K562 (cell line): ENCODE data around the gene PLPPR4. TPM values are rescaled to one million over a fixed set of nuclear protein-coding genes. Genes with fewer than 3 reads are reported as not detected.

ENCODE experiments used
- ATAC-seq: fragments of 200-7000 bp; cut with Tn5 transposase; 3 replicates; pipeline ENCODE4 v1.9.1; 2020; ENCODE audit warnings: moderate library complexity
- BruUV-seq: library from RNA; stranded (reverse); fragments of 400-500 nt; replicated peaks from 2 replicates; lab custom pipeline; 2021; lab: Mats Ljungman, UMichigan
- CTCF ChIA-PET: fragments of 300-600 bp; formaldehyde crosslinking; extraction: SDS; loops from one replicate; lab custom pipeline; 2021; ENCODE audit warnings: low intra/inter-chr PET ratio; lab: Yijun Ruan, JAX
- POLR2A ChIA-PET: fragments of 300-600, 350-650 bp; sonication (Branson Sonifier 250); formaldehyde crosslinking; extraction: SDS; loops from one replicate; lab custom pipeline; 2021; ENCODE audit warnings: antibody characterized with exemption, inconsistent platforms; lab: Yijun Ruan, JAX
- DNase-seq, 4 experiments: peaks; one replicate each; pipeline versions ENCODE4 v3.0.0 to v3.0.0-alpha.2; 2011 to 2018; ENCODE audit warnings: low spot score in 3 of 4, mixed read lengths in 3 of 4; ENCODE audit errors: extremely low read depth in 1 of 4
- FAIRE-seq: peaks from 2 replicates; lab custom pipeline; 2011; peaks lifted over from hg19 to GRCh38; lab: Jason Lieb, UNC
- H2AFZ ChIP-seq: 2 replicates; pipeline ENCODE4 v1.6.0; 2011; ENCODE audit warnings: low read depth, low read length, control low read depth, inconsistent platforms
- H3K27ac ChIP-seq: fragments of 200-600 bp; 3 replicates; pipeline ENCODE4 v1.8.0; 2011; ENCODE audit warnings: low read depth, mild to moderate bottlenecking, control low read depth, inconsistent platforms, low read length, moderate library complexity, mixed read lengths; ENCODE audit errors: extremely low read depth
- H3K27me3 ChIP-seq, 2 experiments: fragments of 300-600 bp in 1 of 2; 2 replicates in 1 of 2; 3 replicates in 1 of 2; pipeline versions ENCODE4 v1.6.0 to v1.8.0; 2011; ENCODE audit warnings: inconsistent platforms in 2 of 2, low read length in 2 of 2, mild to moderate bottlenecking in 1 of 2, mixed read lengths in 1 of 2, moderate library complexity in 1 of 2; ENCODE audit not compliant: control insufficient read depth in 2 of 2, insufficient read depth in 2 of 2
- H3K36me3 ChIP-seq: fragments of 300-600 bp; 3 replicates; pipeline ENCODE4 v1.8.0; 2011; ENCODE audit warnings: mild to moderate bottlenecking, low read length, inconsistent platforms; ENCODE audit not compliant: control insufficient read depth, insufficient read depth
- H3K4me1 ChIP-seq, 2 experiments: fragments of 200-600 bp in 1 of 2; replicated peaks in 1 of 2; 2 replicates in 1 of 2; 3 replicates in 1 of 2; pipeline versions ENCODE4 v1.5.1 to v1.8.0; 2011; ENCODE audit warnings: inconsistent platforms in 2 of 2, low read length in 2 of 2, mild to moderate bottlenecking in 1 of 2, mixed read lengths in 1 of 2, moderate library complexity in 1 of 2; ENCODE audit not compliant: control insufficient read depth in 2 of 2, insufficient read depth in 2 of 2
- H3K4me2 ChIP-seq: 2 replicates; pipeline ENCODE4 v1.6.1; 2011; ENCODE audit warnings: low read length, control low read depth, inconsistent platforms, mixed read lengths; ENCODE audit not compliant: insufficient read depth
- H3K4me3 ChIP-seq: fragments of 200-600 bp; sonication (generic), shearing (Covaris generic); 2 replicates; pipeline ENCODE4 v1.5.1; 2016; ENCODE audit warnings: control low read depth, inconsistent platforms
- H3K79me2 ChIP-seq: fragments of 200-600 bp; 3 replicates; pipeline ENCODE4 v1.8.0; 2011; ENCODE audit warnings: low read length, inconsistent platforms; ENCODE audit not compliant: control insufficient read depth, insufficient read depth
- H3K9ac ChIP-seq, 2 experiments: 2 replicates each; pipeline versions ENCODE4 v1.6.0 to v1.6.1; 2011; ENCODE audit warnings: low read depth in 2 of 2, low read length in 2 of 2, control low read depth in 1 of 2, inconsistent platforms in 1 of 2, mild to moderate bottlenecking in 1 of 2, mixed read lengths in 1 of 2; ENCODE audit not compliant: insufficient read depth in 1 of 2
- H3K9me1 ChIP-seq: one replicate; pipeline ENCODE4 v1.6.0; 2011; ENCODE audit warnings: inconsistent platforms, mild to moderate bottlenecking, low read length, moderate library complexity; ENCODE audit not compliant: control insufficient read depth, insufficient read depth
- H3K9me3 ChIP-seq: replicated peaks from 2 replicates; pipeline ENCODE4 v1.5.1; 2011; ENCODE audit warnings: low read depth, low read length, inconsistent platforms; ENCODE audit not compliant: control insufficient read depth, insufficient read depth
- H4K20me1 ChIP-seq: replicated peaks from 2 replicates; pipeline ENCODE4 v1.6.1; 2011; ENCODE audit warnings: low read length, inconsistent platforms, mixed read lengths; ENCODE audit not compliant: control insufficient read depth, insufficient read depth
- BRCA1 ChIP-seq, 2 experiments: fragments of 450-650 bp in 1 of 2; sonication (generic) in 1 of 2; formaldehyde crosslinking in 1 of 2; IDR thresholded peaks; 2 replicates each; pipeline versions ENCODE4 v1.5.0 to v1.6.1; 2017 to 2020; ENCODE audit warnings: mild to moderate bottlenecking in 1 of 2, missing genetic modification reagents in 1 of 2
- CBX3 ChIP-seq, 2 experiments: IDR thresholded peaks; 1 replicate in 1 of 2; 2 replicates in 1 of 2; pipeline ENCODE4 v1.6.1; 2012; ENCODE audit warnings: inconsistent platforms in 2 of 2, low read length in 2 of 2, borderline replicate concordance in 1 of 2, control low read depth in 1 of 2
- HMGXB4 ChIP-seq: sonication (generic); formaldehyde crosslinking; IDR thresholded peaks from 2 replicates; pipeline ENCODE4 v1.8.1; 2023; ENCODE audit warnings: mild to moderate bottlenecking, missing genetic modification reagents
- HNRNPLL ChIP-seq: fragments of 200-400 bp; formaldehyde crosslinking; IDR thresholded peaks from 2 replicates; pipeline ENCODE4 v1.6.1; 2017; ENCODE audit warnings: low read length, low read depth, mild to moderate bottlenecking; ENCODE audit not compliant: poor library complexity, severe bottlenecking
- MTF1 ChIP-seq: fragments of 250-450 bp; sonication (Bioruptor Pico); IDR thresholded peaks from 2 replicates; pipeline ENCODE4 v1.9.0; 2021; ENCODE audit warnings: moderate library complexity, mild to moderate bottlenecking, inconsistent platforms, borderline replicate concordance
- NR2F6 ChIP-seq: fragments of 450-650 bp; formaldehyde crosslinking; IDR thresholded peaks from 2 replicates; pipeline ENCODE4 v1.4.0; 2020; ENCODE audit warnings: mild to moderate bottlenecking
- NUFIP1 ChIP-seq: fragments of 450-650 bp; IDR thresholded peaks from 2 replicates; pipeline ENCODE4 v1.6.1; 2018; ENCODE audit not compliant: partially characterized antibody
- PURB ChIP-seq: sonication (generic); formaldehyde crosslinking; IDR thresholded peaks from 2 replicates; pipeline ENCODE4 v1.9.0; 2021; ENCODE audit warnings: low read depth, mild to moderate bottlenecking, missing genetic modification reagents
- WGBS: fragments of 100-300 bp; shearing (Covaris generic); methylation state at CpG from one replicate; pipeline ENCODE4 v1.1.6; 2016; ENCODE audit warnings: low coverage, mixed read lengths; ENCODE audit not compliant: insufficient coverage; ENCODE audit errors: missing lambda C conversion rate; 5-methylcytosine and 5-hydroxymethylcytosine counted together
- in situ Hi-C: fragments of 300-500 bp; cut with MboI; formaldehyde crosslinking; loops from 4 replicates; pipeline ENCODE4 v1.15.0; 2018; ENCODE audit warnings: inconsistent platforms, mixed read lengths
- intact Hi-C: fragments of 100-400 bp; cut with micrococcal nuclease; formaldehyde crosslinking; loops from 2 replicates; pipeline ENCODE4 v1.14.2; 2022
- polyA plus RNA-seq, 8 experiments: library from polyadenylated mRNA; depleted of rRNA in 4 of 8; stranded (reverse) in 5 of 8; unstranded in 3 of 8; fragments of >200 nt; fragmentation: Nextera tagmentation in 2 of 8; fragmentation: Illumina TruSeq in 1 of 8; extraction: Ambion mirVana in 2 of 8; extraction: Trizol in 1 of 8; gene quantifications; 2 replicates each; pipeline versions ENCODE4 v1.2.1 to v1.2.3, GENCODE V29; 2011 to 2014; ENCODE audit warnings: inconsistent platforms in 1 of 8, missing spikeins in 1 of 8
- total RNA-seq, 7 experiments: library from RNA; depleted of rRNA in 6 of 7; stranded (reverse); fragments of >200 nt in 6 of 7; fragmentation: Illumina TruSeq in 2 of 7; extraction: Trizol in 2 of 7; gene quantifications; 2 replicates each; pipeline versions ENCODE4 v1.2.1 to v1.2.3, GENCODE V29; 2011 to 2021; ENCODE audit warnings: low replicate concordance in 1 of 7

The PLPPR4 gene
- total and polyA plus RNA-seq, 9 of the 15 experiments (the other 6 are each of a cell fraction or from before 2014, with no cell fraction given): not detected

GRCh38 chr1:99352821-99353220 lies 88.5 kb downstream of the PLPPR4 start:
- Histone ChIP-seq H3K79me2 (no peaks in the 10 kb centered on the region), H2AFZ (no peak overlapping the region), H3K4me2 (no peak overlapping the region), H3K27ac (no peak overlapping the region), H4K20me1 (no peaks in the 10 kb centered on the region), H3K36me3 (no peaks in the 10 kb centered on the region), H3K27me3 (no peaks in the 10 kb centered on the region), H3K4me1 (no peaks in the 10 kb centered on the region), H3K9me1 (no peaks in the 10 kb centered on the region), H3K4me3 (no peak overlapping the region), H3K9me3 (no peaks in the 10 kb centered on the region), H3K9ac (no peak overlapping the region)
- BruUV-seq: no TSS peak
- in situ Hi-C loops: no loop called here
- no peak for DNase-seq
- no peak for ATAC-seq
- FAIRE-seq: no peak
- CTCF ChIA-PET: no interaction called here
- no peak for TF ChIP-seq NR2F6 (CRISPR knock-in tag)
- no peak for TF ChIP-seq MTF1 (CRISPR knock-in tag)
- TF ChIP-seq BRCA1 (IDR thresholded peaks at IDR 0.05): no peak
- no peak for TF ChIP-seq BRCA1 (CRISPR knock-in tag; IDR thresholded peaks at IDR 0.05)
- no peak for TF ChIP-seq HMGXB4 (CRISPR knock-in tag)
- TF ChIP-seq CBX3 (IDR thresholded peaks at IDR 0.05; ENCODE audit: borderline replicate concordance in 1 of 2, low read length in 2 of 2): no peak
- TF ChIP-seq HNRNPLL: no peak
- TF ChIP-seq NUFIP1: no peak
- TF ChIP-seq PURB: no peak
- 0% methylated on average over 2 of the region's 2 CpGs for WGBS
- intact Hi-C loops: no loop called here
- POLR2A ChIA-PET: no interaction called here
